Nephron progenitor cell (in vitro differentiated cells): ENCODE data around the gene FBXW2.

Source experiments
- DNase-seq: peaks from one replicate; pipeline ENCODE4 v3.0.0; 2021
- H3K27ac Mint-ChIP-seq: 2 replicates; pipeline ENCODE4 v1.8.0; 2021; ENCODE audit warnings: mild to moderate bottlenecking, moderate library complexity, mixed read lengths
- H3K27me3 Mint-ChIP-seq: 2 replicates; pipeline ENCODE4 v1.8.0; 2021; ENCODE audit warnings: mild to moderate bottlenecking, low read depth, mixed read lengths; ENCODE audit not compliant: poor library complexity
- H3K36me3 Mint-ChIP-seq: 2 replicates; pipeline ENCODE4 v1.8.0; 2021; ENCODE audit warnings: low read depth, mixed read lengths
- H3K4me1 Mint-ChIP-seq: 2 replicates; pipeline ENCODE4 v1.8.0; 2021; ENCODE audit warnings: mixed read lengths
- H3K4me3 Mint-ChIP-seq: 2 replicates; pipeline ENCODE4 v1.8.0; 2021; ENCODE audit warnings: mild to moderate bottlenecking, moderate library complexity, mixed read lengths
- H3K9me3 Mint-ChIP-seq: 2 replicates; pipeline ENCODE4 v1.8.0; 2021; ENCODE audit warnings: mild to moderate bottlenecking, moderate library complexity, mixed read lengths
- TF ChIP-seq, protein P1 (sequence below): fragments of 200-600 bp; sonication (generic); IDR thresholded peaks from 2 replicates; pipeline ENCODE4 v1.5.0; 2021; ENCODE audit warnings: antibody characterized with exemption

Gene FBXW2

DNA sequence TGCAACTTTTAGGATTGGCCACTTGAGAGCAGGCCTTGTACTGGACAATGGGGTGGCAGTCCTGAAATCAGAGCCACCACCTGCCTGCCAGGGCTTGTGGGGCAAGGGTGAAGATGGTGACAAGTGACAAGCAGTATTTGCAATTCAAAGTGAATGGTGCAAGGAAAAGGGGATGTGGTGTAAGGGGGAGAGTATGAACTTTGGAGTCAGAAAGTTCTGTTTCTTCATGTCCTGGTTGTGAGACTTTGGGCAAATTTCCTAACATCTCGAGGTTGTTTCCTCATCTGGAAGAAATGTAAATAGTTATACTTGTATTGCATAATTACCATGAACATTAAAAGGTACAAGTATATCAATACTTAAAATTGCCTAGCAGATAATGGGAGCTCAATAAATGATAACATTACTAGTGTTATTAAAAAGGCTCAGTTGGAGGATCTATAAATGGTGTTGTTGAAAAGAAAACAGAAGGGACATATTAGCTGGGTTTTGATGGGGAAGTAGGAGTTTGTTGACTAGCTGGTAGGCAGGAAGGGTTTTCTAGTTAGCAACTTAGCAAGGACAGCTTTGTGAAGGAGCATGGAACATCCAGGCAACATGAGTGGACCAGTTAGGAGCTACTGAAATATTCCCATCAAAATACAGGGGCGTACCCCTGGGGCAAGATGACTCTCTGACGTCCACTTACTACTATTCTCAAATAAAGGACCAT is 57.6 kb downstream of the FBXW2 start:
- Mint-ChIP-seq H3K27ac (no peak overlapping the region), H3K4me1 (peaks cover 23% of the 10 kb centered on the region), H3K36me3 (no peaks in the 10 kb centered on the region), H3K27me3 (peaks cover 21% of the 10 kb centered on the region), H3K4me3 (no peak overlapping the region), H3K9me3 (no peaks in the 10 kb centered on the region)
- TF ChIP-seq, protein P1, sequence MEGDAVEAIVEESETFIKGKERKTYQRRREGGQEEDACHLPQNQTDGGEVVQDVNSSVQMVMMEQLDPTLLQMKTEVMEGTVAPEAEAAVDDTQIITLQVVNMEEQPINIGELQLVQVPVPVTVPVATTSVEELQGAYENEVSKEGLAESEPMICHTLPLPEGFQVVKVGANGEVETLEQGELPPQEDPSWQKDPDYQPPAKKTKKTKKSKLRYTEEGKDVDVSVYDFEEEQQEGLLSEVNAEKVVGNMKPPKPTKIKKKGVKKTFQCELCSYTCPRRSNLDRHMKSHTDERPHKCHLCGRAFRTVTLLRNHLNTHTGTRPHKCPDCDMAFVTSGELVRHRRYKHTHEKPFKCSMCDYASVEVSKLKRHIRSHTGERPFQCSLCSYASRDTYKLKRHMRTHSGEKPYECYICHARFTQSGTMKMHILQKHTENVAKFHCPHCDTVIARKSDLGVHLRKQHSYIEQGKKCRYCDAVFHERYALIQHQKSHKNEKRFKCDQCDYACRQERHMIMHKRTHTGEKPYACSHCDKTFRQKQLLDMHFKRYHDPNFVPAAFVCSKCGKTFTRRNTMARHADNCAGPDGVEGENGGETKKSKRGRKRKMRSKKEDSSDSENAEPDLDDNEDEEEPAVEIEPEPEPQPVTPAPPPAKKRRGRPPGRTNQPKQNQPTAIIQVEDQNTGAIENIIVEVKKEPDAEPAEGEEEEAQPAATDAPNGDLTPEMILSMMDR: no peak
- no peak for DNase-seq

DNA sequence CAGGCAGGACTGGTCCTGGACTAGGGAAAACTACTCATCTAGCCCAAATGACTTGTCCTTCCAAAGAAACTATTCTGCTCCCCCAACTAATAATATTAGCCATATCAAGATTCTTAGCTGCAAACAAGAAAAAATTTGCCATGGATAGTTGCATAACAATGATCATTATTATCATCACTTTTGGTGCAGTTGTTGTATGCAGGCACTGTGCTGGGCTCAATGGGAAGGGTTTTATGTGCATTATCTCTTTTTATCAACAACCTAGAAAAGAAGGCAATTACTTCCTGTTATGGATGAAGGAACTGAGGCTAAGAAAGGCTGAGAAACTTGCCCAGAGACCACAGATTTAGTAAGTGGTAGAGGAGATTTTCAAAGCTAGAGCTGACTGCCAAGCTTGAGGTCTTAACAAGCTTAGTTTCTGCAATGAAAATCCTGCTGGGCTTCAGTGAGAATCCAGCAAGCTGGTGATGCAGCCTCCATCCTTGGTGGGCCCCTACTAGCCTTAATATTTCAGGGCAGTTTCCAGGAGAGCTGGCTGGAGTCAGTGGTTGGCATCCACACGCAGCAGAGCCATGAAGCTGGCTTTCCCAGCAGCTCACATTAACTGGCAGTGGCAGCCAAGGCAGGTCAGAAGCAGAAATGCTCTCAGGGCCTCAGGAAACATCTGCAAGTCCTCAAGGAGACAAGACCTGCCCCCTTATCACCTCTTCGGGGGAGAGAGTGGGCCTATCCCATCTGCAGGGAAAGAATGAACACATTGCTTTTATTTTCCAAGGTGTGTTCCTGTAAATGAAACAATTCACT is 58.4 kb downstream of the FBXW2 start:
- Mint-ChIP-seq H3K4me1 (peaks cover 31% of the 10 kb centered on the region), H3K9me3 (no peaks in the 10 kb centered on the region), H3K27me3 (peaks cover 23% of the 10 kb centered on the region), H3K27ac (no peak overlapping the region), H3K4me3 (no peak overlapping the region), H3K36me3 (no peaks in the 10 kb centered on the region)
- no peak for DNase-seq
- TF ChIP-seq, protein P1: no peak

DNA sequence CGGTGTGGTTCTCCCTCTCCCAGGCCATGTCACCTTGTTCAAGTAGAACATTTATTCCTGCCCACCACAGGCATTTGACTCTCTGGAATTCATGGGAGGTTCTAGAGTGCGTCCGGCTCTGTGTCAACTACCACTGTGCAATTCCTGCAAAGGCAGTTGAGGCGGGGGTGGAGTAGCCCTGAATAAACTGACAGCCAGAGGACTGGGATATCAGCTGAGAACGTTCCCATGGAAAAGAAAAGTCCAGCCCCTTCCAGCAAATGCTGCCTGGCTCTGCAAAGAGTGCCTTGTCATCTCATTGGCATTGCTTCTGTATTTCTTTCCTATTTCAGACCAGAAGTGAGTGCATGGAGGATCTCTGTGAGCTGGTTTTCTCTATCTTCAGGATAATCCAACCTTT is 60.0 kb downstream of the FBXW2 start:
- Mint-ChIP-seq H3K27me3 (peaks cover 32% of the 10 kb centered on the region), H3K36me3 (no peaks in the 10 kb centered on the region), H3K9me3 (no peaks in the 10 kb centered on the region), H3K27ac (no peak overlapping the region), H3K4me3 (no peak overlapping the region), H3K4me1 (peaks cover 40% of the 10 kb centered on the region)
- DNase-seq: no peak
- TF ChIP-seq, protein P1: no peak

DNA sequence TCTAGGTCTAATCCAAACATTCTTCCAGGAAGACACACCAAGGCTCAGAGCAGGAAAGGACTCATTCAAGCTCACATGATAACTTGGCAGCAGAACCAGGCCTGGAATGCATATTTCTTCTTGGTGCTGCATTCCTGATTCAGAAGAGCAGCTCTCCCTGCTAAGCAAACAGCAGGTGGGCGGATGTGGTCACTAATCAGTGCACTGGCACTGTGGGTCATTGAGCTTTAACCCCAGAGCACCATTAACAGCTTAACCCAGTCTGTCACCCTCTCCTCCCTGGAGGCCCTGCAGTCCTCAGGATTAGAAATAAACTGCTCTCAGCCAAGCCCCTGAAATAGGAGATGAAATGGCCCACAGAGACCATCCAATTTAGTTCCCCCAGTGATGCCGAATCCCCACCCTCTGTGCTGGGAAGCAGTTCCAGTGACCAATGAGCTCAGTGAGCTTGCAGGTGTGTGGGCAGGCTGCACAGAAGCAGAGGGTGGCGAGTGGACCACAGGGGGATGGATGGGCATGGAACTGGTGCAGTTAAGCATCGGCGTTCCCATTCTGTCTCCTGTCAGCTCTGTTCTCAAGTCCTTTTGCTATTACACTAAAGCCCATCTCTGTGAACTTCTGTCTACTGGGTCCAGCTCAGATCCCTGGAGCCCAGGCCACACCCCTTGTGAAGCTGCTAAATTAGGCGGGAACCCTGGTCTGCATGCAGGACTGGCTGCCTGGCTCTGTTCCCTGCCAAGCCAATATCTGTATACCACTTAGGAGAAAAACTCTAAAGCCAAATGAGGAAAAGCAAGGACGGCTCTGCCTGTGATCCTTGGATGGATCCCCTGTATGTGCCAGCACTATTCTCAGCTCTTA is 62.3 kb downstream of the FBXW2 start:
- no peak overlapping the region for H3K4me3 Mint-ChIP-seq
- H3K9me3 Mint-ChIP-seq: no peaks in the 10 kb centered on the region
- TF ChIP-seq, protein P1: no peak
- H3K36me3 Mint-ChIP-seq: no peaks in the 10 kb centered on the region
- peaks cover 40% of the 10 kb centered on the region for H3K4me1 Mint-ChIP-seq
- H3K27ac Mint-ChIP-seq: no peak overlapping the region
- peaks cover 50% of the 10 kb centered on the region for H3K27me3 Mint-ChIP-seq
- DNase-seq: peak; percentile 58

- peak; percentile 14 for DNase-seq
- no peaks in the 10 kb centered on the region for H3K36me3 Mint-ChIP-seq
- peak overlapping the region; percentile 85 for H3K27ac Mint-ChIP-seq
- H3K27me3 Mint-ChIP-seq: peaks cover 52% of the 10 kb centered on the region
- no peaks in the 10 kb centered on the region for H3K9me3 Mint-ChIP-seq
- no peak overlapping the region for H3K4me3 Mint-ChIP-seq
- TF ChIP-seq, protein P1: peak; percentile 29
- peaks cover 40% of the 10 kb centered on the region for H3K4me1 Mint-ChIP-seq
Observed at GRCh38 chr9:120729791-120730241, 63.4 kb downstream of the FBXW2 start.
